Fibroblast of lung (primary cell): ENCODE measurements around the gene ZNF587.

Source experiments
- CTCF ChIP-seq, 2 donors: IDR thresholded peaks in 1 of 2; conservative IDR thresholded peaks in 1 of 2; 1 replicate in 1 of 2; 2 replicates in 1 of 2; pipeline ENCODE4 v1.5.1; 2011 to 2012; ENCODE audit warnings: low read length in 2 of 2, control low read depth in 1 of 2, inconsistent platforms in 1 of 2, low read depth in 1 of 2, mild to moderate bottlenecking in 1 of 2
- EZH2 ChIP-seq: IDR thresholded peaks from 2 replicates; pipeline ENCODE4 v1.5.1; 2012; ENCODE audit warnings: low read length, control low read depth, mild to moderate bottlenecking; ENCODE audit errors: missing control alignments

GRCh38 chr19:57914531-57914930, 64.9 kb downstream of the ZNF587 start:
- no peak for TF ChIP-seq CTCF (conservative IDR thresholded peaks at IDR 0.05 in 1 of 2, IDR thresholded peaks at IDR 0.05 in 1 of 2; ENCODE audit: low read depth in 1 of 2, low read length in 2 of 2)
- no peak for TF ChIP-seq EZH2
